ENCODE results near the gene FAM118B. TPM values are rescaled to one million over a fixed set of nuclear protein-coding genes. Genes with fewer than 3 reads are reported as not detected.
A peak's percentile ranks its signal among the peaks of the same experiment; 100 is the strongest.

The FAM118B gene
- total and polyA plus RNA-seq, 2 of the 8 experiments (the other 6 are each of a cell fraction or from before 2014, with no cell fraction given): 25.3 to 48.3 TPM

GRCh38 chr11:126268708-126269579 is 57.4 kb downstream of the FAM118B start, which contains the start of the genes FOXRED1 and SRPRA (continued):
- TF ChIP-seq POU5F1 (IDR thresholded peaks at IDR 0.05; ENCODE audit: low read depth, low read length): no peak
- no peak for TF ChIP-seq RNF2 (IDR thresholded peaks at IDR 0.05; ENCODE audit: borderline replicate concordance, low read depth, low read length, missing control alignments, poor library complexity, severe bottlenecking)
- no peak for TF ChIP-seq HDAC2 (IDR thresholded peaks at IDR 0.05; ENCODE audit: borderline replicate concordance in 1 of 2, low read depth in 2 of 2, low read length in 2 of 2)
- TF ChIP-seq CREB1 (IDR thresholded peaks at IDR 0.05): peak; percentile 98
- peak; percentile 92 for TF ChIP-seq TAF7 (optimal IDR thresholded peaks at IDR 0.05; ENCODE audit: borderline replicate concordance, low read depth, low read length)
- TF ChIP-seq FOSL1 (IDR thresholded peaks at IDR 0.05; ENCODE audit: insufficient read depth, low read depth, low read length): no peak
- no peak for TF ChIP-seq HDAC6 (IDR thresholded peaks at IDR 0.05; ENCODE audit: low read depth, low read length)
- TF ChIP-seq EGR1 (IDR thresholded peaks at IDR 0.05; ENCODE audit: borderline replicate concordance, low read depth, low read length): peak; percentile 62
- no peak for TF ChIP-seq SP4 (IDR thresholded peaks at IDR 0.05; ENCODE audit: low read length)
- TF ChIP-seq POLR2AphosphoS5 (IDR thresholded peaks at IDR 0.05; ENCODE audit: low read depth, low read length): peak; percentile 90
- TF ChIP-seq BRCA1 (IDR thresholded peaks at IDR 0.05; ENCODE audit: low read depth, low read length): no peak; the same call in 1 of the 2 replicates
- TF ChIP-seq SRF (IDR thresholded peaks at IDR 0.05; ENCODE audit: low read depth, low read length): peak; percentile 78
